ENCODE data around the gene ABI3BP. TPM values are rescaled to one million over a fixed set of nuclear protein-coding genes. Genes with fewer than 3 reads are reported as not detected.

The ABI3BP gene
- total and polyA plus RNA-seq, 10 of the 15 experiments (the other 5 are each of a cell fraction or from before 2014, with no cell fraction given), result 0.03 to 0.42 (median 0.11) TPM; not detected in 4

DNA sequence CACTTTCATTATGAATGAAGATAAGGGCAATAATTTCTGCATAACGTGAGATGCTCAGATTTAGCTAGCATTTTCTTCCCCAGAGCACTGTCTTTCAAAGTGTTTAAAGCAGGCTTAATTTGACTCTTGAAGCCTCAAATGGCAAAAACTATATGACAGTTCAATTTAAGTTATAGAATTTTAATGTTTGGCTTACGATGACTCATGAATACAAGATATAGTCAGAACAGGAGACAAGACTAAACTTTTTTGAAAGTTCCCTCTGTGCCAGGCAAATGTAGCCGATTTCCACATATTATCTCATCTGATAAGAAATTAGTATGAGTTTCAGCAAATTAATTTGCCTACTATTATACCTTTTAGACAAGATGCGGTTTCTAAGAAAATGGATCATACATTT, 19.6 kb downstream of the ABI3BP start:
- Histone ChIP-seq H3K79me2 (ENCODE audit: control insufficient read depth, insufficient read depth, low read length) (no peaks in the 10 kb centered on the region), H3K9me3 (replicated peaks; ENCODE audit: control insufficient read depth, insufficient read depth, low read length) (no peaks in the 10 kb centered on the region), H3K36me3 (ENCODE audit: control insufficient read depth in 2 of 2, insufficient read depth in 2 of 2, low read length in 1 of 2) (no peaks in the 10 kb centered on the region), H4K20me1 (ENCODE audit: control insufficient read depth, insufficient read depth) (no peaks in the 10 kb centered on the region), H3K9ac (ENCODE audit: control insufficient read depth, insufficient read depth, low read length) (no peak overlapping the region), H3K27ac (ENCODE audit: control insufficient read depth, insufficient read depth) (no peak overlapping the region), H3K4me2 (ENCODE audit: control insufficient read depth, insufficient read depth) (no peak overlapping the region), H3K4me3 (no peak overlapping the region), H3K4me1 (ENCODE audit: control insufficient read depth, insufficient read depth, low read length) (no peaks in the 10 kb centered on the region), H2AFZ (ENCODE audit: control insufficient read depth, low read depth, low read length) (no peak overlapping the region), H3K27me3 (replicated peaks in 1 of 2; ENCODE audit: control insufficient read depth in 2 of 2, insufficient read depth in 2 of 2, low read length in 1 of 2) (no peaks in the 10 kb centered on the region)
- CTCF ChIA-PET, result interaction anchor here (0.7 to 1.7 kb wide), 3 partner anchors 12 to 909 kb away, joined by 3 read pairs; no protein-coding TSS in a partner anchor
- no peak for FAIRE-seq
- DNase-seq (ENCODE audit: low read depth, low spot score), result no peak
- WGBS (ENCODE audit: insufficient coverage, insufficient replicate concordance, low lambda C conversion rate, missing lambda C conversion rate), result 1% methylated on average over 4 of the region's 4 CpGs
- no peak for ATAC-seq
- BruUV-seq (replicated peaks), result no TSS peak
- POLR2A ChIA-PET, result no interaction called here
- RAD21 ChIA-PET (ENCODE audit: unreplicated experiment), result no interaction called here
- in situ Hi-C loops (cut with MboI) (no loop called here), intact Hi-C loops (cut with micrococcal nuclease; ENCODE audit: unreplicated experiment) (no loop called here)
- SMC1A ChIA-PET (ENCODE audit: uncharacterized antibody, unreplicated experiment), result no interaction called here
- no peak for TF ChIP-seq WRNIP1 (IDR thresholded peaks at IDR 0.05; ENCODE audit: borderline replicate concordance, low read depth, low read length)
- no peak for TF ChIP-seq NR2C1 (IDR thresholded peaks at IDR 0.05)
- TF ChIP-seq, protein P1, sequence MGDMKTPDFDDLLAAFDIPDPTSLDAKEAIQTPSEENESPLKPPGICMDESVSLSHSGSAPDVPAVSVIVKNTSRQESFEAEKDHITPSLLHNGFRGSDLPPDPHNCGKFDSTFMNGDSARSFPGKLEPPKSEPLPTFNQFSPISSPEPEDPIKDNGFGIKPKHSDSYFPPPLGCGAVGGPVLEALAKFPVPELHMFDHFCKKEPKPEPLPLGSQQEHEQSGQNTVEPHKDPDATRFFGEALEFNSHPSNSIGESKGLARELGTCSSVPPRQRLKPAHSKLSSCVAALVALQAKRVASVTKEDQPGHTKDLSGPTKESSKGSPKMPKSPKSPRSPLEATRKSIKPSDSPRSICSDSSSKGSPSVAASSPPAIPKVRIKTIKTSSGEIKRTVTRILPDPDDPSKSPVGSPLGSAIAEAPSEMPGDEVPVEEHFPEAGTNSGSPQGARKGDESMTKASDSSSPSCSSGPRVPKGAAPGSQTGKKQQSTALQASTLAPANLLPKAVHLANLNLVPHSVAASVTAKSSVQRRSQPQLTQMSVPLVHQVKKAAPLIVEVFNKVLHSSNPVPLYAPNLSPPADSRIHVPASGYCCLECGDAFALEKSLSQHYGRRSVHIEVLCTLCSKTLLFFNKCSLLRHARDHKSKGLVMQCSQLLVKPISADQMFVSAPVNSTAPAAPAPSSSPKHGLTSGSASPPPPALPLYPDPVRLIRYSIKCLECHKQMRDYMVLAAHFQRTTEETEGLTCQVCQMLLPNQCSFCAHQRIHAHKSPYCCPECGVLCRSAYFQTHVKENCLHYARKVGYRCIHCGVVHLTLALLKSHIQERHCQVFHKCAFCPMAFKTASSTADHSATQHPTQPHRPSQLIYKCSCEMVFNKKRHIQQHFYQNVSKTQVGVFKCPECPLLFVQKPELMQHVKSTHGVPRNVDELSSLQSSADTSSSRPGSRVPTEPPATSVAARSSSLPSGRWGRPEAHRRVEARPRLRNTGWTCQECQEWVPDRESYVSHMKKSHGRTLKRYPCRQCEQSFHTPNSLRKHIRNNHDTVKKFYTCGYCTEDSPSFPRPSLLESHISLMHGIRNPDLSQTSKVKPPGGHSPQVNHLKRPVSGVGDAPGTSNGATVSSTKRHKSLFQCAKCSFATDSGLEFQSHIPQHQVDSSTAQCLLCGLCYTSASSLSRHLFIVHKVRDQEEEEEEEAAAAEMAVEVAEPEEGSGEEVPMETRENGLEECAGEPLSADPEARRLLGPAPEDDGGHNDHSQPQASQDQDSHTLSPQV (IDR thresholded peaks at IDR 0.05), result no peak
- no peak for TF ChIP-seq TCF12 (IDR thresholded peaks at IDR 0.05; ENCODE audit: low read depth, low read length)
- TF ChIP-seq, protein P2, sequence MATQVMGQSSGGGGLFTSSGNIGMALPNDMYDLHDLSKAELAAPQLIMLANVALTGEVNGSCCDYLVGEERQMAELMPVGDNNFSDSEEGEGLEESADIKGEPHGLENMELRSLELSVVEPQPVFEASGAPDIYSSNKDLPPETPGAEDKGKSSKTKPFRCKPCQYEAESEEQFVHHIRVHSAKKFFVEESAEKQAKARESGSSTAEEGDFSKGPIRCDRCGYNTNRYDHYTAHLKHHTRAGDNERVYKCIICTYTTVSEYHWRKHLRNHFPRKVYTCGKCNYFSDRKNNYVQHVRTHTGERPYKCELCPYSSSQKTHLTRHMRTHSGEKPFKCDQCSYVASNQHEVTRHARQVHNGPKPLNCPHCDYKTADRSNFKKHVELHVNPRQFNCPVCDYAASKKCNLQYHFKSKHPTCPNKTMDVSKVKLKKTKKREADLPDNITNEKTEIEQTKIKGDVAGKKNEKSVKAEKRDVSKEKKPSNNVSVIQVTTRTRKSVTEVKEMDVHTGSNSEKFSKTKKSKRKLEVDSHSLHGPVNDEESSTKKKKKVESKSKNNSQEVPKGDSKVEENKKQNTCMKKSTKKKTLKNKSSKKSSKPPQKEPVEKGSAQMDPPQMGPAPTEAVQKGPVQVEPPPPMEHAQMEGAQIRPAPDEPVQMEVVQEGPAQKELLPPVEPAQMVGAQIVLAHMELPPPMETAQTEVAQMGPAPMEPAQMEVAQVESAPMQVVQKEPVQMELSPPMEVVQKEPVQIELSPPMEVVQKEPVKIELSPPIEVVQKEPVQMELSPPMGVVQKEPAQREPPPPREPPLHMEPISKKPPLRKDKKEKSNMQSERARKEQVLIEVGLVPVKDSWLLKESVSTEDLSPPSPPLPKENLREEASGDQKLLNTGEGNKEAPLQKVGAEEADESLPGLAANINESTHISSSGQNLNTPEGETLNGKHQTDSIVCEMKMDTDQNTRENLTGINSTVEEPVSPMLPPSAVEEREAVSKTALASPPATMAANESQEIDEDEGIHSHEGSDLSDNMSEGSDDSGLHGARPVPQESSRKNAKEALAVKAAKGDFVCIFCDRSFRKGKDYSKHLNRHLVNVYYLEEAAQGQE (IDR thresholded peaks at IDR 0.05; ENCODE audit: low read depth, low read length), result no peak
- no peak for TF ChIP-seq SIX5 (IDR thresholded peaks at IDR 0.05; ENCODE audit: low read depth, low read length, severe bottlenecking)
- no peak for TF ChIP-seq PAX5 (IDR thresholded peaks at IDR 0.05; ENCODE audit: borderline replicate concordance, low read depth, low read length)
- TF ChIP-seq SIN3A (IDR thresholded peaks at IDR 0.05; ENCODE audit: low read depth, low read length), result no peak
- no peak for TF ChIP-seq RBBP5 (conservative IDR thresholded peaks at IDR 0.05)
- no peak for TF ChIP-seq STAT3 (IDR thresholded peaks at IDR 0.05; ENCODE audit: low read depth, low read length)
- TF ChIP-seq, protein P3, sequence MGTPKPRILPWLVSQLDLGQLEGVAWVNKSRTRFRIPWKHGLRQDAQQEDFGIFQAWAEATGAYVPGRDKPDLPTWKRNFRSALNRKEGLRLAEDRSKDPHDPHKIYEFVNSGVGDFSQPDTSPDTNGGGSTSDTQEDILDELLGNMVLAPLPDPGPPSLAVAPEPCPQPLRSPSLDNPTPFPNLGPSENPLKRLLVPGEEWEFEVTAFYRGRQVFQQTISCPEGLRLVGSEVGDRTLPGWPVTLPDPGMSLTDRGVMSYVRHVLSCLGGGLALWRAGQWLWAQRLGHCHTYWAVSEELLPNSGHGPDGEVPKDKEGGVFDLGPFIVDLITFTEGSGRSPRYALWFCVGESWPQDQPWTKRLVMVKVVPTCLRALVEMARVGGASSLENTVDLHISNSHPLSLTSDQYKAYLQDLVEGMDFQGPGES (IDR thresholded peaks at IDR 0.05), result no peak
- TF ChIP-seq, protein P4, sequence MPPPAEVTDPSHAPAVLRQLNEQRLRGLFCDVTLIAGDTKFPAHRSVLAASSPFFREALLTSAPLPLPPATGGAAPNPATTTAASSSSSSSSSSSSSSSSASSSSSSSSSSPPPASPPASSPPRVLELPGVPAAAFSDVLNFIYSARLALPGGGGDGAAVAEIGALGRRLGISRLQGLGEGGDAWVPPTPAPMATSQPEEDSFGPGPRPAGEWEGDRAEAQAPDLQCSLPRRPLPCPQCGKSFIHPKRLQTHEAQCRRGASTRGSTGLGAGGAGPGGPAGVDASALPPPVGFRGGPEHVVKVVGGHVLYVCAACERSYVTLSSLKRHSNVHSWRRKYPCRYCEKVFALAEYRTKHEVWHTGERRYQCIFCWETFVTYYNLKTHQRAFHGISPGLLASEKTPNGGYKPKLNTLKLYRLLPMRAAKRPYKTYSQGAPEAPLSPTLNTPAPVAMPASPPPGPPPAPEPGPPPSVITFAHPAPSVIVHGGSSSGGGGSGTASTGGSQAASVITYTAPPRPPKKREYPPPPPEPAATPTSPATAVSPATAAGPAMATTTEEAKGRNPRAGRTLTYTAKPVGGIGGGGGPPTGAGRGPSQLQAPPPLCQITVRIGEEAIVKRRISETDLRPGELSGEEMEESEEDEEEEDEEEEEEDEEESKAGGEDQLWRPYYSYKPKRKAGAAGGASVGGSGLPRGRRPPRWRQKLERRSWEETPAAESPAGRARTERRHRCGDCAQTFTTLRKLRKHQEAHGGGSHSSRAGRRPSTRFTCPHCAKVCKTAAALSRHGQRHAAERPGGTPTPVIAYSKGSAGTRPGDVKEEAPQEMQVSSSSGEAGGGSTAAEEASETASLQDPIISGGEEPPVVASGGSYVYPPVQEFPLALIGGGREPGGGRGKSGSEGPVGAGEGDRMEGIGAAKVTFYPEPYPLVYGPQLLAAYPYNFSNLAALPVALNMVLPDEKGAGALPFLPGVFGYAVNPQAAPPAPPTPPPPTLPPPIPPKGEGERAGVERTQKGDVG (CRISPR knock-in tag; IDR thresholded peaks at IDR 0.05), result no peak
- TF ChIP-seq RELA (IDR thresholded peaks at IDR 0.05; ENCODE audit: borderline replicate concordance, partially characterized antibody), result no peak
